ENCODE results near the gene SYNGAP1. TPM values are rescaled to one million over a fixed set of nuclear protein-coding genes. Genes with fewer than 3 reads are reported as not detected.

The SYNGAP1 gene
- total and polyA plus RNA-seq, 9 of the 15 experiments (the other 6 are each of a cell fraction or from before 2014, with no cell fraction given), result 0.01 to 22.8 (median 3.2) TPM

DNA sequence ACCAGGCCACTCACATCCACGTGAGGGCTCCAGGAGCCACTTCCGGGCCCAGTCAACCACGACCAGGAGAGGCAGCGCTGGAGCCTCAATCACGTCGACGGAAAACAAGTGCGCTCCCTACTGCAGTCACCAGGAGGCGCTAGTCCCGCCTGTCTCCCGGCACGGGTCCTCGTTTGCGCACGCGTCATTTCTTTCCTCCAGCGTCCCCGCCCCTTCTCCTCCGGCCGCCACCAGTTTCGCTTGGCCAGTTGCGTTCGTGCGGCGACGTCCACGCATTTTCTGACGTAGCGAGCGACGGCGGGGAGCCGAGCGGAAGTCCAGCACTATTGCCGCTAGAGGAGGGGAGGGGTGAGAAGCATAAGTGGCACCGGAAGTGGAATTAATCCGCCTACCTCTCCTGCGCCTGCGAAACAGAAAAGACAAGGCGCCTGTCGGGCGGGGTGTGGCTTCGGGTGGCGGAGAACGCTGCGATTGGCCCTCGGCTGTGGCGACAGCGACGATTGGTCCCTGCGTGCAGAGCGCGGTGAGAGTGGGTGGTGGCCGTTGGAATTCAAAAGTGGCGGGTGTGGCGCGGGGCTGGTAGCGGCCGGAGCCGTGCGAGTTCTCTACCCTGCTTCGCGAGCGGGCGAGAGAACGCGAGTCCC, 28.5 kb upstream of the SYNGAP1 start, which contains the start of gene KIFC1 (continued):
- TF ChIP-seq, protein P1, sequence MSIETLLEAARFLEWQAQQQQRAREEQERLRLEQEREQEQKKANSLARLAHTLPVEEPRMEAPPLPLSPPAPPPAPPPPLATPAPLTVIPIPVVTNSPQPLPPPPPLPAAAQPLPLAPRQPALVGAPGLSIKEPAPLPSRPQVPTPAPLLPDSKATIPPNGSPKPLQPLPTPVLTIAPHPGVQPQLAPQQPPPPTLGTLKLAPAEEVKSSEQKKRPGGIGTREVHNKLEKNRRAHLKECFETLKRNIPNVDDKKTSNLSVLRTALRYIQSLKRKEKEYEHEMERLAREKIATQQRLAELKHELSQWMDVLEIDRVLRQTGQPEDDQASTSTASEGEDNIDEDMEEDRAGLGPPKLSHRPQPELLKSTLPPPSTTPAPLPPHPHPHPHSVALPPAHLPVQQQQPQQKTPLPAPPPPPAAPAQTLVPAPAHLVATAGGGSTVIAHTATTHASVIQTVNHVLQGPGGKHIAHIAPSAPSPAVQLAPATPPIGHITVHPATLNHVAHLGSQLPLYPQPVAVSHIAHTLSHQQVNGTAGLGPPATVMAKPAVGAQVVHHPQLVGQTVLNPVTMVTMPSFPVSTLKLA (conservative IDR thresholded peaks at IDR 0.05), result peak; percentile 86 to 93
- TF ChIP-seq KDM5B (IDR thresholded peaks at IDR 0.05; ENCODE audit: insufficient replicate concordance, low read depth, low read length), result peak; percentile 68
- TF ChIP-seq PCBP2 (IDR thresholded peaks at IDR 0.05; ENCODE audit: low read depth, low read length, poor library complexity, severe bottlenecking), result no peak
- peak in 1 of 2 experiments; percentile 17; a peak in 1 of 4 replicates for TF ChIP-seq SIX5 (IDR thresholded peaks at IDR 0.05; ENCODE audit: borderline replicate concordance in 1 of 2, insufficient read depth in 1 of 2, low read depth in 1 of 2, low read length in 2 of 2)
- TF ChIP-seq, protein P2, sequence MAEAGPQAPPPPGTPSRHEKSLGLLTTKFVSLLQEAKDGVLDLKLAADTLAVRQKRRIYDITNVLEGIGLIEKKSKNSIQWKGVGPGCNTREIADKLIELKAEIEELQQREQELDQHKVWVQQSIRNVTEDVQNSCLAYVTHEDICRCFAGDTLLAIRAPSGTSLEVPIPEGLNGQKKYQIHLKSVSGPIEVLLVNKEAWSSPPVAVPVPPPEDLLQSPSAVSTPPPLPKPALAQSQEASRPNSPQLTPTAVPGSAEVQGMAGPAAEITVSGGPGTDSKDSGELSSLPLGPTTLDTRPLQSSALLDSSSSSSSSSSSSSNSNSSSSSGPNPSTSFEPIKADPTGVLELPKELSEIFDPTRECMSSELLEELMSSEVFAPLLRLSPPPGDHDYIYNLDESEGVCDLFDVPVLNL (CRISPR knock-in tag; IDR thresholded peaks at IDR 0.05; ENCODE audit: low read depth), result peak; percentile 98
- peak; percentile 98 for TF ChIP-seq LCOR (CRISPR knock-in tag; IDR thresholded peaks at IDR 0.05)
- no peak for TF ChIP-seq SMAD1 (IDR thresholded peaks at IDR 0.05; ENCODE audit: low read depth, low read length, partially characterized antibody)
- TF ChIP-seq ZNF57 (CRISPR knock-in tag; IDR thresholded peaks at IDR 0.05), result no peak
- TF ChIP-seq, protein P3, sequence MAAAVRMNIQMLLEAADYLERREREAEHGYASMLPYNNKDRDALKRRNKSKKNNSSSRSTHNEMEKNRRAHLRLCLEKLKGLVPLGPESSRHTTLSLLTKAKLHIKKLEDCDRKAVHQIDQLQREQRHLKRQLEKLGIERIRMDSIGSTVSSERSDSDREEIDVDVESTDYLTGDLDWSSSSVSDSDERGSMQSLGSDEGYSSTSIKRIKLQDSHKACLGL (CRISPR knock-in tag; IDR thresholded peaks at IDR 0.05; ENCODE audit: borderline replicate concordance, poor library complexity, severe bottlenecking), result peak; percentile 57
- TF ChIP-seq RB1 (IDR thresholded peaks at IDR 0.05; ENCODE audit: low read depth), result peak; percentile 90
- peak; percentile 39; the same call in 1 of the 2 replicates for TF ChIP-seq EP300 (IDR thresholded peaks at IDR 0.05; ENCODE audit: low read length)
- peak; percentile 61 for TF ChIP-seq TEAD4 (IDR thresholded peaks at IDR 0.05; ENCODE audit: low read length)
- TF ChIP-seq TEAD4 (CRISPR knock-in tag; IDR thresholded peaks at IDR 0.05; ENCODE audit: borderline replicate concordance), result no peak
- TF ChIP-seq MAFK (IDR thresholded peaks at IDR 0.05; ENCODE audit: low read length), result peak; percentile 3; the same call in 1 of the 2 replicates
- TF ChIP-seq ADNP (tag; IDR thresholded peaks at IDR 0.05), result no peak
- TF ChIP-seq, protein P4, sequence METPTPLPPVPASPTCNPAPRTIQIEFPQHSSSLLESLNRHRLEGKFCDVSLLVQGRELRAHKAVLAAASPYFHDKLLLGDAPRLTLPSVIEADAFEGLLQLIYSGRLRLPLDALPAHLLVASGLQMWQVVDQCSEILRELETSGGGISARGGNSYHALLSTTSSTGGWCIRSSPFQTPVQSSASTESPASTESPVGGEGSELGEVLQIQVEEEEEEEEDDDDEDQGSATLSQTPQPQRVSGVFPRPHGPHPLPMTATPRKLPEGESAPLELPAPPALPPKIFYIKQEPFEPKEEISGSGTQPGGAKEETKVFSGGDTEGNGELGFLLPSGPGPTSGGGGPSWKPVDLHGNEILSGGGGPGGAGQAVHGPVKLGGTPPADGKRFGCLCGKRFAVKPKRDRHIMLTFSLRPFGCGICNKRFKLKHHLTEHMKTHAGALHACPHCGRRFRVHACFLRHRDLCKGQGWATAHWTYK (CRISPR knock-in tag; IDR thresholded peaks at IDR 0.05), result 0 out of 2 replicates have a peak, but pooled peaks have one; percentile 47
- no peak for TF ChIP-seq ZFP1 (CRISPR knock-in tag; IDR thresholded peaks at IDR 0.05)
- TF ChIP-seq JUND (IDR thresholded peaks at IDR 0.05; ENCODE audit: borderline replicate concordance, low read depth, low read length), result peak; percentile 80
- TF ChIP-seq JUND (tag; IDR thresholded peaks at IDR 0.05; ENCODE audit: borderline replicate concordance, low read depth, low read length), result peak; percentile 80; the same call in 2 of the 3 replicates
- TF ChIP-seq ZNF224 (CRISPR knock-in tag; IDR thresholded peaks at IDR 0.05), result no peak
- no peak for TF ChIP-seq NR2C2 (CRISPR knock-in tag; IDR thresholded peaks at IDR 0.05)
- peak; percentile 83; the same call in 1 of the 2 replicates for TF ChIP-seq NR2C2 (tag; IDR thresholded peaks at IDR 0.05)
